Colon (tissue), 2 donors: ENCODE measurements around the gene CEMIP.

Source experiments
- FAIRE-seq: peaks from 2 replicates; lab custom pipeline; 2012; peaks lifted over from hg19 to GRCh38; lab: Jason Lieb, UNC
- donor health status: control.
- donor health status: control.

Gene CEMIP

GRCh38 chr15:80825361-80826030 is 46.3 kb downstream of the CEMIP start:
- FAIRE-seq: no peak

- FAIRE-seq: no peak
Measured at GRCh38 chr15:80828796-80829195, 49.6 kb downstream of the CEMIP start.

GRCh38 chr15:80830677-80831076 is 51.5 kb downstream of the CEMIP start:
- no peak for FAIRE-seq

- no peak for FAIRE-seq
Measured at GRCh38 chr15:80831192-80831591, 52.0 kb downstream of the CEMIP start.

- FAIRE-seq: no peak
Measured at GRCh38 chr15:80831606-80832224, 52.5 kb downstream of the CEMIP start.

GRCh38 chr15:80832686-80833085 is 53.5 kb downstream of the CEMIP start:
- no peak for FAIRE-seq

GRCh38 chr15:80834402-80834801 is 55.2 kb downstream of the CEMIP start:
- peak; percentile 64 for FAIRE-seq

GRCh38 chr15:80834906-80835305 is 55.7 kb downstream of the CEMIP start:
- FAIRE-seq: no peak

GRCh38 chr15:80835336-80835735 is 56.2 kb downstream of the CEMIP start:
- no peak for FAIRE-seq

- no peak for FAIRE-seq
Measured at GRCh38 chr15:80836223-80836622, 57.1 kb downstream of the CEMIP start.

- FAIRE-seq: no peak
Measured at GRCh38 chr15:80837006-80837405, 57.8 kb downstream of the CEMIP start.

- FAIRE-seq: no peak
Measured at GRCh38 chr15:80838012-80838411, 58.8 kb downstream of the CEMIP start.

- FAIRE-seq: no peak
Measured at GRCh38 chr15:80838666-80839065, 59.5 kb downstream of the CEMIP start.

GRCh38 chr15:80839764-80840130 is 60.6 kb downstream of the CEMIP start:
- no peak for FAIRE-seq

- FAIRE-seq: no peak
Measured at GRCh38 chr15:80840182-80841130, 61.3 kb downstream of the CEMIP start.

- FAIRE-seq: no peak
Measured at GRCh38 chr15:80841541-80841940, 62.4 kb downstream of the CEMIP start.

- no peak for FAIRE-seq
Measured at GRCh38 chr15:80844011-80844732, 65.0 kb downstream of the CEMIP start.

- FAIRE-seq: no peak
Measured at GRCh38 chr15:80846031-80846815, 67.1 kb downstream of the CEMIP start.

- FAIRE-seq: no peak
Measured at GRCh38 chr15:80849308-80849707, 70.1 kb downstream of the CEMIP start.

GRCh38 chr15:80850941-80851451 is 71.8 kb downstream of the CEMIP start:
- no peak for FAIRE-seq

- FAIRE-seq: no peak
Measured at GRCh38 chr15:80852676-80853075, 73.5 kb downstream of the CEMIP start.
